ENCODE data around the gene ARHGEF12.

Gene ARHGEF12

DNA sequence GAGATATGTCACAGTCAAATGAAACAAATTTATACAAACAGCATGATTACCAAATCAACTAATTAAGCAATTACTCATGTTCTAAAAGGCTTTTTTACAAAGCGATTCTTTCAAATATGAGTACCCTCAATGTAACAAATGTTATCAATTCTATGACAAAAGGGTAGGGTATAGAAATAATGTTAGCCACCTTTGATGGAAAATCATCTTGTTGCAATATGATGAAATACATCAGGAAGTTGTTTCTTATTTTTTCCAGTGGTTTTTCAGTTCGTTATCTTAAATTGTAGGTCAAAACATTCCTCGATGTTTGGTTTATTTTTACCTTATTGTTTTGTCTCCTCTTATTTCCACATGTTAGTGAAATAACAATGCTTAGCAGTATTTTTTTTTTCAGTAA lies 6.5 kb downstream of the ARHGEF12 start:
- DNase-seq: no peak

DNA sequence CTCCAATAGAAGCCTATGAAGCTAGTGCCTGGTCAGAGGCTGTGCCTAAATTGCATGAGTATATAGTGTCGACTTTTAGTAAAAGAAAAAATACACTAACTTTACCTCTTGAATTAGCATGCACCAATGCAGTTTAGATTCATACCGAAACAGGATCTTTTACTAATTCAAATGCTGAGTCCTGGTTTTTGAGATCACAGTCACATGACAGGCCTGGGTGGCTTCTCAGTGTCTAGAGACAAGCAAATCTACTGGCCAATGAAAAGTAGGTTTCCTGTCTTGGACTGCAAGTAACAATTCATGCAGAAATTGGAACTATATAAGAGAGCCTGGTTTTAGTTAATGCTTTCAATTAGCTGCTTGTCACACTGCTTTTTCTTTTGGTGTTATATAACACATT lies 7.2 kb downstream of the ARHGEF12 start:
- no peak for DNase-seq

- peak; percentile 75 for DNase-seq
Observed at GRCh38 chr11:120344302-120345004, 8.2 kb downstream of the ARHGEF12 start.

GRCh38 chr11:120346233-120346632 lies 10.0 kb downstream of the ARHGEF12 start:
- DNase-seq: no peak

- no peak for DNase-seq
Observed at GRCh38 chr11:120350637-120351036, 14.4 kb downstream of the ARHGEF12 start.

DNA sequence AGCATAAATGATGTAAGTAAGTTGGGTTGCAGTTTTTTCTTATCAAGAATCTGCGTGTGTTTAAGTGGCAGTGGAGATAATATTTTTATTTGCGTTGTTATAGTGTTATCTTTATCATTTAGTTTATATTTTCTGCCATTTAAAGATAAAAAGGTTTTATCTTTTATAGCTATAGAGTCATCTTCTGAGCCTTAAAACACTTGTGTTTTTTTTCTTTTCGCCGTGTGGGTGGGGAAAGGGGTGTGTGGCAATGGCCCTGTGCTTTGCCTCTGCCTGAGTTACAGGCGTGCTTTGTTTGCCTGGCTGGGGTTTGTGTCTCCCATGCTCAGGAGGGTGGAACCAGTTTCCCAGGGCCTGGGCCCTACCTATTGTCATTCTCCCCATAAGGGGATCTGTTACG lies 16.2 kb downstream of the ARHGEF12 start:
- DNase-seq: no peak

- no peak for DNase-seq
Observed at GRCh38 chr11:120354068-120354467, 17.9 kb downstream of the ARHGEF12 start.

DNA sequence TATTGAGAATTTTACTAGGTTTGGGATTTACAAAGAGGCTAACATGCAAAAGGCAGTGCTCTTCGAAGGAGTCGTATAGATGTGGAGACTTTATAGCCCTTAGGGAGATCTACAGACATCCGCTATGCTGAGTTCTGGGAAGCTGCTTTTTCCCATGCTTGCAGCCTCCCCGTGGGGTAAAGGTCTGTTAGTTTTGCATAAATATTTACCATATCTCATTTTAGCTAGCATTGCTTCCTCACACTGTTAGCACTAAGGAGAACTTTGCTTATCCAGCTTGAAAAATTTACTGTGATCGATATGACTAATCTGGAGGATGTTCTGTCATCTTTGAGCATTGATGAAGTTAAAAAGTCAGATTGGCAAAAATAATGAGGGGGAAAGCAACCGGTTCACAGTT lies 18.6 kb downstream of the ARHGEF12 start:
- no peak for DNase-seq

DNA sequence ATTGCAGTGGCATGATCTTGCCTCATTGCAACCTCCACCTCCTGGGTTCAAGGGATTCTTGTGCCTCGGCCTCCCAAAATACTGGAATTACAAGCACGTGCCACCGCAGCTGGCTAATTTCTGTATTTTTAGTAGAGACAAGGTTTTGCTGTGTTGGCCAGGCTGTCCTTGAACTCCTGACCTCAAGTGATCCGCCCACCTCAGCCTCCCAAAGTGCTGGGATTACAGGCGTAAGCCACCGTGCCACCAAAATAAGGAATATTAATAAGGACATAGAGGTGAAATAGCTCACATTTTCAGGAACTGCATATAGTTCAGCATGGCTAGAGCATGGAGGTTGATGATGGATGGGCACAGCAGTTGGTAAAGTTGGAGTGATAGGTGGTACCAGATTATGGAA lies 21.4 kb downstream of the ARHGEF12 start:
- no peak for DNase-seq

DNA sequence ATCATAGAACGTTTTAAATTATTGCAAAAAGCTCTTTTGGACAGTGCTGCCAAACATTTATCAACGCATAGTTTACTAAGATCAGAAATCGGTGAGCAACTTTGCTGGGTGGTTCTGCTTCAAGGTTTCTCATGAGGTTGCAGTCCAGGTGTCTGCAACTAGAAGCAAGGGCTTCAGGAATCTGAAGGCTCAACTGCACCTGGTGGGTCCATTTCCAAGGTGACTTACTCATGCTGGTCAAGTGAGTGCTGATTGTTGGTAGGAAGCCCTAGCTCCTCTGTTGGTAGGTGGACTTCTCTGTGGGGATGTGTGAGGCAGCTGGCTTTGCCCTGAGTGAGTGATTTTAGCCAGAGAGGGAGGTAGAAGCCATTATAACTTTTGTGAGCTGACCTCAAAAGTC lies 22.5 kb downstream of the ARHGEF12 start:
- no peak for DNase-seq

DNA sequence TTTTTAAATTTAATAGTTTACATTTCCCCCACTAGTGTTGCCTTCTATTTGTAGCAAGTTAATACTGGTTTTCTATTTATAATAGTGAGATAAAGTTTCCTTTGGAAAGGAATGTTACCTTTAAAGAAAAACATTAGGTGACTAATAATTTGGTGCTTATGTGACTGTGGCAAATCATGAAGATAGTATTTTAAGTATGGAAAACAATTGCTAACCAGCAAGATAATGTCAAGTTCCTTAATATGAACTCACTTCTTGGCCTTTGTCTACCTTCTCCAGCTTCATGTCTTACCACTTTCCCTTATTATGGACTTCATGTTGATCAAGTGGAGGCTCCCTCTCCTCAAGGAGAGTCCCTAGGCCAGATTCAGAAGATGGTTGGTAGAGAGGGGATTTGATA lies 27.2 kb downstream of the ARHGEF12 start:
- no peak for DNase-seq

DNA sequence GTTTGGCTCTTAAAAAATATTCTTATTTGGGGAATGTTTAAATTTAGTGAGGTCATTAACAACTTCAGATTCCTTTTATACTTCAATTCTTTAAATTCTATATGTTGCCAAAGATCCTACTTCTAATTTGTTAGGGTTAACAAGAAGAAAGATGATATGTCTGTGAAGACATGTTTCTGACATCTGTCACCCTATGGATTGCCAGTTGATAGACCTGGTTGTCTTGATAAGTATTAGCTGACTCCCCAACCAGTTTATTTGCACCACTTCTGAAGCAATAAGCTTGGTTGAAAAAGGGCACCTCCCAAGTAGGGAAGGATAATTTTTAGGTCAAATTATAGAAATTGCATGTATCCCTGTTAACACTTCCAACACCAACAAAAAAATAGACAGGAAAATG lies 29.3 kb downstream of the ARHGEF12 start:
- DNase-seq: no peak

GRCh38 chr11:120372296-120372695 lies 36.1 kb downstream of the ARHGEF12 start:
- no peak for DNase-seq

- DNase-seq: no peak
Observed at GRCh38 chr11:120375076-120375475, 38.9 kb downstream of the ARHGEF12 start.

GRCh38 chr11:120376547-120377182 lies 40.5 kb downstream of the ARHGEF12 start:
- DNase-seq: no peak

GRCh38 chr11:120378474-120378873 lies 42.3 kb downstream of the ARHGEF12 start:
- DNase-seq: no peak

- DNase-seq: no peak
Observed at GRCh38 chr11:120381401-120381800, 45.2 kb downstream of the ARHGEF12 start.

GRCh38 chr11:120383518-120384155 lies 47.4 kb downstream of the ARHGEF12 start:
- no peak for DNase-seq

DNA sequence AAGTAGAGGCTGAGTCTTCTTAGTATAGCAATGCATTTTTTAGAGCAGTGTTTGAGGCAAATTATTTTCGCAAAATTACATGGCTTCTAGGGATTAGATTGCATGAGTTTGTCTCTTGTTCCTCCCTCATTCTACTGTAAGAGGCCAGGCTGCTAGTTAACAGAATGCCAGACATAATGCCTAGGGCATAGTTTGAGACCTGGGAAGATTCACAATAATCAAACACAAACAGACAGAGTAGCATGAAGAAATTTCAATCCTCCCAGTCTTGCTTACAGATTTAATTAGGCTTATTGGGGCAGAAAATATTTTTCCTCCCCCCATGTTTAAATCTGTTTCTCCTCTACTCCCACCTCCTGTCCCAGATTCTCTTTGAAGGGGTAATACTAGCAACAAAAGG lies 48.3 kb downstream of the ARHGEF12 start:
- DNase-seq: no peak

GRCh38 chr11:120385110-120385509 lies 48.9 kb downstream of the ARHGEF12 start:
- no peak for DNase-seq

DNA sequence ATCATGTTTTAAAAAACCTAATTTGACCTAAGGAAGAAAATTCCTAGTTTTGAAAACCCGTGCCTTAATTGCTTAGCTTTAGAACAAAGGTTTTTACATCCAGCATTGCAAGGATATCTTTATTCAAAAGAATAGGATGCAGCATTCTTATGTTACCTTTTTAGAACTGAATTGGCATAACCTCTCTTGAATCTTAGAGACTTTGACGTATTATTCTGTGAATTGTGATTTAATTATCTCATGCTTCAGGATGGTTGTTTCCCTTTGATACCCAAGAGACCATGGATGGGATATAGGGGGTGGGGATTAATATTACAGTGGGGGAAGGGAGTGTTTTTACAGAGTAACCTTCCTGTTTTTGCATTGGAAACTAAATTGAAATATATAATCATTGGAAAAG lies 49.4 kb downstream of the ARHGEF12 start:
- no peak for DNase-seq

GRCh38 chr11:120386318-120386717 lies 50.1 kb downstream of the ARHGEF12 start:
- DNase-seq: no peak

DNA sequence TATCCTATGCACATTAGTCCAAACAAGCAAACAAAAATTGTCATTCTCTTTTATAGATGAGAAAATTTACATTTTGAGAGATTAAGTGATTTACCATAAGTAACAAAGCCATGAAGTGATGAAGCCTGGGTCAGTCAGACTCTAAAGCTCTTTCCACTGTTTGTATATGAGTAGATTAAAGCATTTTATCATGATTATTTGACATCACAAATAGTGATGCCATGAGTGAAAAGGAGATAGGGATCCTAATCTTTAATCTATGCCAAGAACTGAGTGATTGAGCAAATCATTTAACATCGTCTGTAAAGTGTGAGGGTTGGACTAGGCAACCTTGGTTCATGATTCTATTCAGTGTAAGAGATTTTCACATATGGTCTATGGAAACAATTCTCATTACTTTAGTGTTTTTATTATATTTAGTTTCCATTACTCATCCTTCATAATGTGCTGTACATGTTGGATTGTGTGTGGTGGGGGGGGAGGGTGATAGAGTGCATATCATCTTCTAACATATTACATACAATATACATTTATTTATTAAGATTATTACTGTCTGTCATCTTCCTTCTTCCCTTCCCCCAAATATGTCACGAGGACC lies 50.7 kb downstream of the ARHGEF12 start:
- DNase-seq: no peak

GRCh38 chr11:120388261-120388660 lies 52.0 kb downstream of the ARHGEF12 start:
- no peak for DNase-seq

All from SIG-M5 (cell line).